NCI-H1105 treated with DMSO at 0.1 percent for 48 hours (cell line): ENCODE results near the gene WBP2.
"Not testable (repeated sequence)": the region's sequence is repeated elsewhere in the genome, so short reads cannot be mapped to it uniquely, and the experiment has no call there.

Source experiments
- DNase-seq: peaks from one replicate; lab custom pipeline; 2025; lab: John Stamatoyannopoulos, UW

Gene WBP2

GRCh38 chr17:75865404-75866188 is 10.5 kb upstream of the WBP2 start:
- not testable (repeated sequence) for DNase-seq

GRCh38 chr17:75864887-75865286 is 9.8 kb upstream of the WBP2 start:
- DNase-seq: not testable (repeated sequence)

DNA sequence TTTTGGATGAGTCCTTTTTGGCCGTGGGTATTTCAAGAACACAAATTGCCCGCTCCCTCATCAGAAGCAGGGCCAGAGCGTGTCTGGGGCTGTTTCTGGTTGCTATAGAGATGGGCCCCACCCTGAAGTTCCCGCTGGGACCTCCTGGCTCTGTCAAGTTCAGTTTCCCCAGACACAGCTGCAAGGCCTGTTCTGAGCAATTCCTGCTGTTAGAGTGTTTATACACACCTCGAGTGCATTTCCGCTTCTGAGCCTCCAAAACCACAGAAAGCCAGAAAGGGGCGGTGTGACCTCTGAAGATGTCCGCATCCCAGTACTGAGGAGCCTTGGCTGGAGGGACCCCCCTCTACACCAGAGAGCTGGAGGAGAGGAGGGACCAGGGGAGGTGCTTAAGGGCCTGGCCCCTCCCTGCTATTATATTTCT is 9.3 kb upstream of the WBP2 start:
- DNase-seq: no peak

DNA sequence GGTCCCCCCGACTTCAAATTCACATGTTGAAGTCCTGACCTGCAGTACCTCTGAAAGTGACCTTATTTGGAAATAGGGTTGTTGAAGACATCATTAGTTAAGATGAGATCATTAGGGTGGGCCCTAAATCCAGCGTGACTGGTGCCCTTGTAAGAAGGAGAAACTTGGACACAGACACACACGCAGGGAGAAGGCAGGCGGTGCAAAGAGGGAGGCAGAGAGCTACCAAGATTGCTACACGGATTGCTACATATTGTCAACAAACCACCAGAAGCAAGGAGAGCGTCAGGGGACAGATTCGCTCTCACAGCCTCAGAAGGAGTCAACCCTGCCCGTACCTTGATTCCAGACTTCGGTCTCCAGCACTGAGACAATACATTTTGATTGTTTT is 6.8 kb upstream of the WBP2 start:
- no peak for DNase-seq

DNA sequence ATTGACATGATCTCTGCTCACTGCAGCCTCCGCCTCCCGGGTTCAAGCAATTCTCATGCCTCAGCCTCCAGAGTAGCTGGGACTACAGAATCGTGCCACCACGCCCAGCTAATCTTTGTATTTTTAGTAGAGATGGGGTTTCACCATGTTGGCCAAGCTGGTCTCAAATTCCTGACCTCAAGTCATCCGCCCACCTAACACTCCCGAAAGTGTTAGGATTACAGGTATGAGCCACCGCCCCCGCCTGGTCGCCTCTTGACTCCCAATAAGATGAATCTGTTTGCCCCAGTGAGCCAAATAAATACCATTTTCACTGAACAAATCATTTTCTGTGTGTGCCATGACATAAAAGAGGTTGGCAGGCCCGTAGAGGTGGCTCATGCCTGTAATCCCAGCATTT is 4.2 kb upstream of the WBP2 start:
- not testable (repeated sequence) for DNase-seq

GRCh38 chr17:75856062-75856756 is 1.1 kb upstream of the WBP2 start:
- DNase-seq: no peak

DNA sequence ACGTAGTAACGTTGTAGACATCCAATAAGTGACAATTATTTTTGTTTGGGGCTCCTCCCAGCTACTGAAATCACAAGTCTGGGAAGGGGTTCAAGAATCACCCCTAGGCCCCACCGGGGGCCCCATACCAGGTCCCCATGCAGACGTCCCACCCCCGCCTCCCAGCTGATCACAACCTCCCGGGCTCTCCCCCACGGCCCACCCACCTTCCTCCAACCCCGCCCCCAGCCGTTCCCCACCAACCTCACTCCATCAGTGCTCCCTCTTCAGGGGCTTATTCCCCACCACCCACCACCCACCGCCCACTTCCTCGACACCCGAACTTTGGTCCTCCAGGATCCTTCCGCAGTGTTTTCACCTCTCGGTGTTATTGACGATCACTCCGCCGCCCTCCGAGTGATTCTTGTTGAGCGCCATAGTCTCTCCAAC is 240 bp downstream of the WBP2 start:
- DNase-seq: no peak

DNA sequence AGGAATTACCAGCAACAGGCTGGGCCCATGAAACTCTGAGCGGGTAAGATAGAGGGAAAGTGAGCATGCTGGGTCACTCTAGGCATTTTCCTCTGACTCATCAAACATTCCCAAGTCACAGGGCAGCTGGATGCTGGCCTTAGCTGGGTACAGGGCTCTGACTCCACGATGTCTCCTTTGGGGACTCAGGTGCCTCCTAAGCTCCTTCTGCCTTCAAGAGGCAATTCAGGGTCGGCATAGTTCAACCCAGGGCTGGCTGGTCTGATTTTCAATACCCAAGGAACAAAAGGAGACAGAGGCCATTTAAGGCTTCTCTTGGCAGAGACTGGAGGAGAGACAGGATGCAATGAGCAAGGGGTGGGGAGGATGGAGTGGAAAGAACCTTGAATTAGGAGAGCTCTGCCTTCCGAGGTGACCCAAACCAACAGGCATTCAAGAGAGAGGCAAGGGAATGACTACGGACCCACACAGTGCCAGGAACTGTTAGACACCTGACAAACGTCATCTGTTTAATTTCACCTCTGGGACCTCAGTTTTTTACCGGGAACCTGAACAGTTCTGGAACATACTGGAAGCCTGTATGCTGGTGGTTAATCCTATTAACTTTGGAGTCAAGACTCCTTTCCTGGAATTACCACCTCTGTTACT is 910 bp downstream of the WBP2 start:
- DNase-seq: no peak

DNA sequence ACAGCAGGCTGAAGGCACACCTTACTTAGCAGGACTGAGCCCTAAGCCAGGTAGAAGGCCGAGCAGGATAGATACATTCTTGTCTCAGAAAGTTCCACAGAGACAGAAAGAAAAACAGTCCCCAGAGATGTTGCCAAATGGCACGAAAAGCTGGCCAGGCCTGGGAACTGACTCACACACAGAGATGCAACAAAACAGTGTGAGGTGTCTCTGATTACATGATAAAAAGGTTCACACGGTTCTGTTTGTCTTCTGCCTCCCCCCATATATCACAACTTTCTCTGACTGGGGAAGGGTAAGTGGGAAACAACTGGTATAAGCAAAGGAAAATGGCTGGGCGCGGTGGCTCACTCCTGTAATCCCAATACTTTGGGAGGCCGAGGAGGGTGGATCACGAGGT is 1.7 kb downstream of the WBP2 start:
- no peak for DNase-seq

- not testable (repeated sequence) for DNase-seq
Observed at GRCh38 chr17:75851693-75851991, 3.5 kb downstream of the WBP2 start.

- no peak for DNase-seq
Observed at GRCh38 chr17:75850928-75851692, 4.0 kb downstream of the WBP2 start.

GRCh38 chr17:75849724-75850123 is 5.4 kb downstream of the WBP2 start:
- no peak for DNase-seq

GRCh38 chr17:75849279-75849646 is 5.9 kb downstream of the WBP2 start:
- DNase-seq: no peak

GRCh38 chr17:75848523-75849278 is 6.4 kb downstream of the WBP2 start:
- DNase-seq: peak; percentile 22

DNA sequence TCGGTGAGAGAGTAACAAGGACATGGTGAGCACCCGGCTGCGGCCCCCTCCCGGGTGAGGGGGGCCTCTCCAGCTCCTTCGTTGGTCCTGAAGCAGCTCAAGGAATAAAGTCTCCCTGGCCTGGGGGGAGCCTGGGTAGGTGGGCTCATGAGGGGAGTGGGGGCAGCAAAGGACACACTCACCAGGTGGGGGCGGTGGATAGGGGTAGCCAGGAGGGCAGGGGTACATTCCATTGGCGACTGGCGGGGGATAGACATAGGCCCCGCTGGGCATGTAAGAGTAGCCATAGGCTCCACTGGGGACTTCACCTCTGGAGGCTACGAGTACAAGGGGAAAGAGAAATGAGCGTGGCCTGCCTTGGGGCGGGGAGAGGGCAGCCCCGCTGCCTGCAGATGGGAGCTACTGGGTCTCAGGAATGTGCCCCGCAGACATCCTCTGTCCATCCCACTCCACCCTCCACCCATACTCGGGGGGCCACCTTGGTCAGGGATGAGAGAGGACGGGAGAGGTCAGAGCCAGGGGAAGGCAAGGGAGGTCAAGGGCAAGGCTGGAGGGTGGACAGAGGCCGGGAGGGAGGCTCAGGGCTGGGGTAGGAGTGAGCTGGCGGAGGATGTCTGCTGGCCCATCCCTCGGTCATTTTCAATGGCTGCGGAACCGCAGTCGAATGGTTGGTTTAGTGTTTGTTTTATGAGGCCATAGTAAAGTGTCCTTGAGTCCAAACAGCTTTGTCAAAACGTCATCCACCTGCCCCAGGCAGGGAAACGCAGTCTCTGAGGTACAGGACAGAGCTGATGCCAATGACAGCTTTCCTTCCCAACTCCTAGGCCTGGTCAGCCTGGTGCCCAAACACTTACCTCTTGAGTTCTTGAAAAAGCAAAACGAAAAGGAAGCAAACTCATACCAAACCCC is 7.3 kb downstream of the WBP2 start:
- no peak for DNase-seq

GRCh38 chr17:75846692-75847613 is 8.2 kb downstream of the WBP2 start:
- no peak for DNase-seq

- no peak for DNase-seq
Observed at GRCh38 chr17:75845933-75846691, 9.0 kb downstream of the WBP2 start.

DNA sequence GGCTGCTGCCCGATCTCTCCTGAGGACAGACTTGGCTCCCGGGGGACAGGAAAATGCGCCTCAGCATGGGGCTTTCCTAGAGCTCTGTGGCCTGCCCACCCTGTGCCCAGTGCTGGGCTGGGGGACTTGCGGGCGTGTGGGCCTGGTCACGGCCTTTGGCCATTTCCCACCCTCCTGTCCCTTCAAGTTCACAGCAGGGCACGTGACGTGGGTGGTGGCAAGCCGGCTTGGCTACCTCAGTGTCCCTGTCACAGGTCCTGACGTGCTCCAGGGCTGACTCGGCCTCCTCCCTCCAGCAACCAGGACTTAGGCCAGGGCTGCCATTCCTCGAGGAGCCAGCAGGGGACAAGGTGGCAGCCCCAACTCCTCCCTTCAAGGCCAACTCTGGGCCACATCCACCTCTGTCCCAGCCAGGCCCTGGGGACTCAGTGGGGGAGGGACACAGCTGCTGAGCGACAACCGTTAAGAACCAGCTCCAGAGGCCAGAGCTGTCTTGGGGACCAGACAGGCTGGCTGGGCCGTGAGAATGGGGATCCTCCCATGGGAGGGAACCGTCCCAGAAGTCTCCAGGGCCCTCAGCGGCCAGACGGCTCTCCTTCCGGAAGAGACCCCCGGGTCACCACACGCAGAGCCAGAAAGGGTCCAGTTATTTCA is 9.9 kb downstream of the WBP2 start:
- DNase-seq: peak; percentile 2
